ENCODE results near the gene MAPKAP1.

Gene MAPKAP1

GRCh38 chr9:125554726-125555125 is 152.3 kb downstream of the MAPKAP1 start:
- DNase-seq (ENCODE audit: insufficient read length, low spot score) (no peak), FAIRE-seq (no peak)
- TF ChIP-seq POLR2A (IDR thresholded peaks at IDR 0.05; ENCODE audit: low read depth, low read length), result no peak
- no peak for TF ChIP-seq TAF1 (IDR thresholded peaks at IDR 0.05; ENCODE audit: low read depth, low read length)
- TF ChIP-seq POU2F2 (IDR thresholded peaks at IDR 0.05; ENCODE audit: low read depth, low read length), result no peak
- no peak for TF ChIP-seq POLR2AphosphoS5 (IDR thresholded peaks at IDR 0.05; ENCODE audit: low read depth, low read length)
- TF ChIP-seq PAX5 (IDR thresholded peaks at IDR 0.05; ENCODE audit: insufficient read depth, low read length, severe bottlenecking), result no peak
- no peak for TF ChIP-seq SPI1 (IDR thresholded peaks at IDR 0.05; ENCODE audit: low read depth, low read length)

- no peak for FAIRE-seq
- DNase-seq (ENCODE audit: insufficient read length, low spot score), result no peak
- no peak for TF ChIP-seq POLR2AphosphoS5 (IDR thresholded peaks at IDR 0.05; ENCODE audit: low read depth, low read length)
- TF ChIP-seq POLR2A (IDR thresholded peaks at IDR 0.05; ENCODE audit: low read depth, low read length), result no peak
- TF ChIP-seq SPI1 (IDR thresholded peaks at IDR 0.05; ENCODE audit: low read depth, low read length), result no peak
- no peak for TF ChIP-seq PAX5 (IDR thresholded peaks at IDR 0.05; ENCODE audit: insufficient read depth, low read length, severe bottlenecking)
- TF ChIP-seq TAF1 (IDR thresholded peaks at IDR 0.05; ENCODE audit: low read depth, low read length), result no peak
- no peak for TF ChIP-seq POU2F2 (IDR thresholded peaks at IDR 0.05; ENCODE audit: low read depth, low read length)
Measured at GRCh38 chr9:125551781-125552180, 155.2 kb downstream of the MAPKAP1 start.

- DNase-seq (ENCODE audit: insufficient read length, low spot score) (no peak), FAIRE-seq (no peak)
- no peak for TF ChIP-seq POU2F2 (IDR thresholded peaks at IDR 0.05; ENCODE audit: low read depth, low read length)
- no peak for TF ChIP-seq SPI1 (IDR thresholded peaks at IDR 0.05; ENCODE audit: low read depth, low read length)
- no peak for TF ChIP-seq TAF1 (IDR thresholded peaks at IDR 0.05; ENCODE audit: low read depth, low read length)
- no peak for TF ChIP-seq POLR2AphosphoS5 (IDR thresholded peaks at IDR 0.05; ENCODE audit: low read depth, low read length)
- TF ChIP-seq PAX5 (IDR thresholded peaks at IDR 0.05; ENCODE audit: insufficient read depth, low read length, severe bottlenecking), result no peak
- no peak for TF ChIP-seq POLR2A (IDR thresholded peaks at IDR 0.05; ENCODE audit: low read depth, low read length)
Measured at GRCh38 chr9:125549891-125550885, 156.8 kb downstream of the MAPKAP1 start.

- DNase-seq (ENCODE audit: insufficient read length, low spot score) (no peak), FAIRE-seq (no peak)
- TF ChIP-seq SPI1 (IDR thresholded peaks at IDR 0.05; ENCODE audit: low read depth, low read length), result no peak
- TF ChIP-seq PAX5 (IDR thresholded peaks at IDR 0.05; ENCODE audit: insufficient read depth, low read length, severe bottlenecking), result no peak
- TF ChIP-seq POU2F2 (IDR thresholded peaks at IDR 0.05; ENCODE audit: low read depth, low read length), result no peak
- no peak for TF ChIP-seq TAF1 (IDR thresholded peaks at IDR 0.05; ENCODE audit: low read depth, low read length)
- TF ChIP-seq POLR2AphosphoS5 (IDR thresholded peaks at IDR 0.05; ENCODE audit: low read depth, low read length), result no peak
- no peak for TF ChIP-seq POLR2A (IDR thresholded peaks at IDR 0.05; ENCODE audit: low read depth, low read length)
Measured at GRCh38 chr9:125549465-125549871, 157.5 kb downstream of the MAPKAP1 start.

- FAIRE-seq (no peak), DNase-seq (ENCODE audit: insufficient read length, low spot score) (no peak)
- TF ChIP-seq POLR2AphosphoS5 (IDR thresholded peaks at IDR 0.05; ENCODE audit: low read depth, low read length), result no peak
Measured at GRCh38 chr9:125549039-125549438, 158.0 kb downstream of the MAPKAP1 start.

GRCh38 chr9:125548141-125548540 is 158.9 kb downstream of the MAPKAP1 start:
- no peak for DNase-seq (ENCODE audit: insufficient read length, low spot score)
- no peak for TF ChIP-seq POLR2A (IDR thresholded peaks at IDR 0.05; ENCODE audit: low read depth, low read length)
- TF ChIP-seq PAX5 (IDR thresholded peaks at IDR 0.05; ENCODE audit: insufficient read depth, low read length, severe bottlenecking), result no peak
- no peak for TF ChIP-seq SPI1 (IDR thresholded peaks at IDR 0.05; ENCODE audit: low read depth, low read length)
- no peak for TF ChIP-seq TAF1 (IDR thresholded peaks at IDR 0.05; ENCODE audit: low read depth, low read length)
- TF ChIP-seq POLR2AphosphoS5 (IDR thresholded peaks at IDR 0.05; ENCODE audit: low read depth, low read length), result no peak
- FAIRE-seq, result no peak

GRCh38 chr9:125547368-125547767 is 159.6 kb downstream of the MAPKAP1 start:
- DNase-seq (ENCODE audit: insufficient read length, low spot score), result no peak
- no peak for FAIRE-seq
- TF ChIP-seq POU2F2 (IDR thresholded peaks at IDR 0.05; ENCODE audit: low read depth, low read length), result no peak
- no peak for TF ChIP-seq POLR2A (IDR thresholded peaks at IDR 0.05; ENCODE audit: low read depth, low read length)
- no peak for TF ChIP-seq POLR2AphosphoS5 (IDR thresholded peaks at IDR 0.05; ENCODE audit: low read depth, low read length)
- no peak for TF ChIP-seq SPI1 (IDR thresholded peaks at IDR 0.05; ENCODE audit: low read depth, low read length)
- no peak for TF ChIP-seq TAF1 (IDR thresholded peaks at IDR 0.05; ENCODE audit: low read depth, low read length)
- no peak for TF ChIP-seq PAX5 (IDR thresholded peaks at IDR 0.05; ENCODE audit: insufficient read depth, low read length, severe bottlenecking)

- DNase-seq (ENCODE audit: insufficient read length, low spot score) (no peak), FAIRE-seq (no peak)
- TF ChIP-seq POU2F2 (IDR thresholded peaks at IDR 0.05; ENCODE audit: low read depth, low read length) (no peak), PAX5 (IDR thresholded peaks at IDR 0.05; ENCODE audit: insufficient read depth, low read length, severe bottlenecking) (no peak), POLR2AphosphoS5 (IDR thresholded peaks at IDR 0.05; ENCODE audit: low read depth, low read length) (no peak), SPI1 (IDR thresholded peaks at IDR 0.05; ENCODE audit: low read depth, low read length) (no peak), POLR2A (IDR thresholded peaks at IDR 0.05; ENCODE audit: low read depth, low read length) (no peak), TAF1 (IDR thresholded peaks at IDR 0.05; ENCODE audit: low read depth, low read length) (no peak)
Measured at GRCh38 chr9:125545845-125546244, 161.2 kb downstream of the MAPKAP1 start.

GRCh38 chr9:125544988-125545651 is 161.9 kb downstream of the MAPKAP1 start:
- DNase-seq (ENCODE audit: insufficient read length, low spot score), result no peak
- no peak for FAIRE-seq
- TF ChIP-seq POLR2A (IDR thresholded peaks at IDR 0.05; ENCODE audit: low read depth, low read length), result no peak
- TF ChIP-seq SPI1 (IDR thresholded peaks at IDR 0.05; ENCODE audit: low read depth, low read length), result no peak
- TF ChIP-seq POU2F2 (IDR thresholded peaks at IDR 0.05; ENCODE audit: low read depth, low read length), result no peak
